ENCODE results near the gene SYT17.

The SYT17 gene

DNA sequence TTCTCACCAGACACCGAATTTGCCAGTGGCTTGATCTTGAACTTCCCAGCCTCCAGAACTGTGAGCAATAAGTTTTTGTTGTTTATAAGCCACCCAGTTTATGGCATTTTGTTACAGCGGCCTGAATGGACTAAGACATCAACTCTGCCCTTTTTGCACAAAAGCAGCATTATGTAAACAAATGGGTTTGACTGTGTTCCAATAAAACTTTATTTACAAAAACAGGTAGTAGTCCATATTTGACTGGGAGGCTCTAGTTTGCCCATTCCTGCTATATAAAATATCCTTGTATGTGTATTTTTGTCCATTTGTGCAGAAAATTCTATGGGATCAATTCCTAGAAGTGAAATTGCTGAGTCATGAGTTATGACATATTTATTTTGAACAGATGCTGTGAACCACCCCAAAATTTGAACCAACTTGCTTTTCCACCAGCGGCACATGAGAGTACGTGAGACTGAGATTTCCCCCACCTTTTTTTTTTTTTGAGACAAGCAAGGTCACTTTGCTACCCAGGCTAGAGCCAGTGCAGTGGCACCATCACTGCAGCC, 96.2 kb downstream of the SYT17 start:
- no peak for DNase-seq (ENCODE audit: low read depth)

DNA sequence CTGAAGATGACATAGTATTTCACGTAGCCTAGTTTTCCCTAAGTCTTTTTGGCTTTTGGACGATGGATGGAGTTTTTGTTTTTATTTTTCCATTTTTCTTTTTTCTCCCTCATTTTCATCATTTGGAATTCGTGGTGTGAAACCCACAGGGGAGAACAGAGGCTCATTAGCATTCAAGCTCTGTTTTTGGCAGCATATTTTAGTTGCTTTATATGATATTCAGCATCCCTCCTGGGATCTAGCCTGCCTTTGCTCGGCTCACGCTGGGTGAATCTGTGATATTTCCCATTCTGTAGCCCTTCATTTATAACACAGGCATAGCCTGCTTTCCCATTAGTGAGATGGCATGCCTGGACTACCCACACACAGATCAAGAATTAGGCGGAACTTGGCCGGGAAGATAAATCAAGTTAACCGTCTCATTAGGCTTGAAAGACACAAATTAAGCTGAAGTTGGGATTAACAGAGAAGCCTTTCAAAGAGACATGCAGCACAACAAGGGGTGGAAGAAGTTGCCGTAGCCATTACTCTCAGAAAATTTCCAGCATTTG, 97.4 kb downstream of the SYT17 start:
- no peak for DNase-seq (ENCODE audit: low read depth)

DNA sequence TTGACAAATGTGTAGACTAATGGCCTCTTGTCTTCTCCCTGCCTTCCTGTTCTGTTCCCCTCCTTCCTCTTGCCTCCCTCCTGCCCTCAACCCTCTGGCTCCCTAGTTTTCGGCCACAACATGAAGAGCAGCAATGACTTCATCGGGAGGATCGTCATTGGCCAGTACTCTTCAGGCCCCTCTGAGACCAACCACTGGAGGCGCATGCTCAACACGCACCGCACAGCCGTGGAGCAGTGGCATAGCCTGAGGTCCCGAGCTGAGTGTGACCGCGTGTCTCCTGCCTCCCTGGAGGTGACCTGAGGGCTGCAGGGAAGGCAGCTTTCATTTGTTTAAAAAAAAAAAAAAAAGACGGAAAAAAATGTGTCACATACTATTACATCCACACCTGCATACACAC, 98.7 kb downstream of the SYT17 start:
- no peak for DNase-seq (ENCODE audit: low read depth)

DNA sequence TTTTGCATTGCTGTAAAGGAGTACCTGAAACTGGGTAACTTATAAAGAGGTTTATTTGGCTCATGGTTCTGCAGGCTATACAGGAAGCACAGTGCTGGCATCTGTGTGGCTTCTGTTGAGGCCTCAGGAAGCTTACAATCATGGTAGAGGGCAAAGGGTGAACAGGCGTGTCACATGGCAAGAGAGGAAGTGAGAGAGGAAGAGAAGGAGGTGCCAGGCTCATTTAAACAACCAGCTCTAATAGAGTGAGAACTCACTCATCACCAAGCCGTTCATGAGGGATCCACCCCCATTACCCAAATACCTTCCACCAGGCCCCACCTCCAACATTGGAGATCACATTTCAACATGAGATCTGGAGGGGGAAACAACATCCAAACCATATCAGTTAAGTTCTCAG, 101.1 kb downstream of the SYT17 start:
- DNase-seq (ENCODE audit: low read depth), result no peak

DNA sequence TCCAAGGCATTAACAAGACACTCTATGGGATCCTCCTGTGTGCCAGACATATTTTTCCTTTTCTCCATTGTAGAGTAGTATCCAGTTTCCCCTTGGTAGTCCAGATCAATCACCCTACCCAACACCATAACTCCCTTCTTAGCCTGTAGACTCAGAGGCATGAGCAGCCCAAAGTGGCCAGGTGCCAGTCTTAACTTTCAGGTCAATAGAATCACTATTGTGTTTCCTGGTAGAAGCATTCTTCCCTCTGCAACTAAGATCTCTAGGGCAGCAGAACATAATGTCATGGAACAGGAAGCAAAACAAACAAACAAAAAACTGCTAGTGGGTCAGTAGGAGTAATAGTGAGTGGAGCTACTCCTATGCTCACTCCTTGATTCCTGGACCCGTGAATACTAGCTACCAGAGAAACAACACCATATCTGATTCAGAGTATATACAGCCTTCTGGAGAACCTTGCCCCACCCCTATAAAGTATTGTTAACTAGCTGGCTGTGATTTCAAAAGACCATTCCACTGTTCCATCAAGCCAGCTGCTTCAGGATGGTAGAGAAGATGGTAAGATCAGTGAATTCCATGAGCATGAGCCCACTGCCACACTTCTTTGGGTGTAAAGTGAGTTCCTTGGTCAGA, 106.2 kb downstream of the SYT17 start:
- DNase-seq (ENCODE audit: low read depth), result no peak

DNA sequence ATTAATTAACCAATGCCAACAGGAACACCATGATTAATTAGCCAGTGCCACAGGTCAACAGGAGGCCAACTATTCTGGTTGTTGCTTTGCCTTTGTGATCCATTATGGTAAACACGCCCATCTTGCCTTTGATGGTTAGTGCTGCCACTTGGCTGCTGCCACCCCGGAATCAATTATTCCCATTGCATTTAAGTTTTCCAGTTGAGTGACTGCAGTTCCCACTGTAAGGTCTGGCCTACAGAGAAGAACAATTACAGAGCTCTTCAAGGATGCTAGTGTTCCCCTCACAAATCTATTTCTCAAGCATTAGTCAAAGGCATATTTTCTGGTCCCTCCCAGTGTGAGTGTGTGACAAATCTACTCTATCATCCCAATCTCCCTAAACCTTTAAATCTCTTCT, 110.4 kb downstream of the SYT17 start:
- DNase-seq (ENCODE audit: low read depth), result no peak

DNA sequence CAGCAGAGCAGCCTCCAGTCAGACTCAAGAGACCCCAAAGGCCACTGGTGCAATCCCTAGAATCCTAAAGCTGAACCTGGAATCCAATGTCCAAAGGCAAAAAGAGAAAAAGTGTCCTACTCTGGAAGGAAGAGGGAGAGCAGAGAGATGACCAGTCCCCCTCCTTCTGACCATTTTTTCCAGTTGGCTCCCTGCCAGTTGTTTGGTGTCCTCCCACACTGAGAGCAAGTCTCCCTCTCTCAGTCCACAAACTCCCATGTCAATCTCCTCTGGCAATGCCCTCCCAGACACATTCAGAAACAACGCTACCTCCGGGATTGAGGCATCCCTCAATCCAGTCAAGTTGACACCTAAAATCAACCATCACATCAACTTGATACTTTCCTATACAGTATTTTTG, 113.2 kb downstream of the SYT17 start:
- no peak for DNase-seq (ENCODE audit: low read depth)

DNA sequence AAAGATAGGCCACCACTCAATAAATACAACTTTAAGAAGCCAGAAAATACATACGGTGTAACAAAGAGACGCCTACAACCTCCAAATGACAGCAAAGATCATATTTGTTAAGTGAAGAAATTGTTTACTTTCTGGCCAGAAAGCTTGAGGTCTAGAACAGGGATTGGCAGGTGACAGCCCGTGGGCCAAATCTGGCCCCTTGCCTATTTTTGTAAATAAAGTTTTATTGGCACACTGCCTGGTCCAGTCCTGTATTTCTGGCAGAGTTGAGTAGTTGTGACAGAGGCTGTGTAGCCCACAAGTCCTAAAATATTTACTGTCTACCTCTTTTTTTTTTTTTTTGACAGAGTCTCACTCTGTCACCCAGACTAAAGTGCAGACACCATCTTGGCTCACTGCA, 114.1 kb downstream of the SYT17 start:
- DNase-seq (ENCODE audit: low read depth), result no peak

DNA sequence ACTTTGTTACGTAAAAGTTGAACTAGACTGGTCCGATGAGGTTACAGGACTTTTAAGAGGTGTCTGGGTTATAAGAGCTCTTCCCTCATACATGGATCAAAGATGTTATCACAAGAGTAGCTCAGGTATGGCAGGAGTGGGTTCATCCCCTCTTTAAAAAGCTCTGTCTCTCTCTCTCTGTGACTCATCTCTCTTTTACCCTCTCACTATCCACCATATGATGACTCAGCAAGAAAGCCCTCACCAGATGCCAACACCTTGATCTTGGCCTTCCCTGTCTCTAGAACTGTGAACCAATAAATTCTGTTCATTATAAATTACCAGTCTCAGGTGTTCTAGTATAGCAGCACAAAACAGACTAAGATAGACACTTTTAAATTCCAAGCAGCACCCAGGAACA, 115.6 kb downstream of the SYT17 start:
- DNase-seq (ENCODE audit: low read depth), result no peak

DNA sequence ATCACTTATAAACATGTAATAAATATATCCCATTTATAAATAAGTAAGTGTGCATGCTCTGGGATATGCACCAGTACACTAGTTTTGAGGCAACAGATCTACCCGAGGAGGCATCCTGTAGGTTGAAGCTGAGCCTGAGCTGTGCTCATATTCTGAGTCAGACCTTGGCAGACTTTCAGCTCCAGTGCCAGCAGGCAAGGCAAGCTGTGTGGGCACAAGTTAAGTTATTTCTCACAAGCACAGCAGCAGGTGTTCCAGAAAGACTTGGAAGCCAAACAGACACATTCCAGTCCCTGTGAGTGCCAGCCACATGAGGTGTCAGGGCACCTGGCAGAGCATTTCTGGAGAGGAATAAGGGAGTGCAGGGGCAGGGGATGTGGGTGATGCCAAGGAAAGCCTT, 116.2 kb downstream of the SYT17 start:
- no peak for DNase-seq (ENCODE audit: low read depth)

DNA sequence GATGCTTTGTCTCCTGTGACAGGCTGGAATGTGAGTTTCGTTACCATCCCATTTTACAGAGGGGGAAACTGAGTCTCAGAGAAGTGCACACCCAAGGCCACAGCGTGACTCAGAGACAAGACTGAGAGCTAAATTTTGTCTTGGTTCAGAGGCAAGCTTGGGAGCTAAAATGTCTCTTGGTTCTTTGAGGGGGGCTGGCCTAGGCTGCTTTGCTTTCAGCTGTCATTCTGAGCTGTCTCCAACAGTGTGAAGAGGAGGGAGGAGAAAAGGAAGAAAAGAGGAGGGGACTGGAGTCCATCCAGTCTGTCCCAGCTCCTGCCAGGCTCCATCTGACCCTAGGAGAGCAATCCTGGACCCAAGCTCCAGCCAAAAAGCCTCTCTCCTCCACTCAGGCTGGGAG, 117.4 kb downstream of the SYT17 start, which contains the start of gene CLEC19A:
CLEC19A (plus strand) TSS at position 301 of the 400 bp plus-strand sequence. CDS start 121 bp downstream, outside the sequence.
- no peak for DNase-seq (ENCODE audit: low read depth)

DNA sequence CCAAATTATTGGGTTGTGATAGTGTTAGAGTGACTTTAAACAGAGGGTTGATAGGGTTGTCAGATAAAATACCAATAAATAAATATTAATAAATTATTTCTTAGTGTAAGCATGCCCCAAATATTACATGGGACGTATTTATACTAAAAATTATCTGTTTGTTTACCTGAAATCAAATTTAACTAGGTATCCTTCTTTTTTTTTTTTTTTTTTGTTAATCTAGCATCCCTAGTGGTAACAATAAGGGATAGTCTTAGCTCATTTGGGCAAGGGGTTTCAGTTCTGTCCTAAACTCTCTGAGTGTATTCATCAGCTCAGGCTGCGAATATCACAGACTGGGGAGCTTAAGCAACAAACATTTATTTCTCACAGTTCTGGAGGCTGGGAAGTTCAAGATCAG, 118.8 kb downstream of the SYT17 start:
- DNase-seq (ENCODE audit: low read depth), result no peak

DNA sequence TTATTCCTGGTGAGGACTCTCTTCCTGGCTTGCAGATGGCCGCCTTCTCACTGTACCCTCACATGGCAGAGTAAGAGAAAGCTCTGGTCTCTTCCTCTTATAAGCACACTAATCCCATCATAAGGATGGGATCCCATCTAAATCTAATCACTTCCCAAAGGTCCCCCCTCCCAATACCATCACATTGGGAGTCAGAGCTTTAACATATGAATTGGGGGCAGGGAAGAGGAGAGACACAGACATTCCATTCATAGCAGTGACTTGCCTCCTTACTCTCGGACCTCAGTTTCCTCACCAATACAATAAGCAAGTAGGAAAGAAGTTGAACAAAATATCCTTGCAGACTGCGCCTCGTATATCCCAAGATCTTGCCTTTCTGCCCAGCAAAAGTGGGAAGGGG, 119.2 kb downstream of the SYT17 start:
- no peak for DNase-seq (ENCODE audit: low read depth)

DNA sequence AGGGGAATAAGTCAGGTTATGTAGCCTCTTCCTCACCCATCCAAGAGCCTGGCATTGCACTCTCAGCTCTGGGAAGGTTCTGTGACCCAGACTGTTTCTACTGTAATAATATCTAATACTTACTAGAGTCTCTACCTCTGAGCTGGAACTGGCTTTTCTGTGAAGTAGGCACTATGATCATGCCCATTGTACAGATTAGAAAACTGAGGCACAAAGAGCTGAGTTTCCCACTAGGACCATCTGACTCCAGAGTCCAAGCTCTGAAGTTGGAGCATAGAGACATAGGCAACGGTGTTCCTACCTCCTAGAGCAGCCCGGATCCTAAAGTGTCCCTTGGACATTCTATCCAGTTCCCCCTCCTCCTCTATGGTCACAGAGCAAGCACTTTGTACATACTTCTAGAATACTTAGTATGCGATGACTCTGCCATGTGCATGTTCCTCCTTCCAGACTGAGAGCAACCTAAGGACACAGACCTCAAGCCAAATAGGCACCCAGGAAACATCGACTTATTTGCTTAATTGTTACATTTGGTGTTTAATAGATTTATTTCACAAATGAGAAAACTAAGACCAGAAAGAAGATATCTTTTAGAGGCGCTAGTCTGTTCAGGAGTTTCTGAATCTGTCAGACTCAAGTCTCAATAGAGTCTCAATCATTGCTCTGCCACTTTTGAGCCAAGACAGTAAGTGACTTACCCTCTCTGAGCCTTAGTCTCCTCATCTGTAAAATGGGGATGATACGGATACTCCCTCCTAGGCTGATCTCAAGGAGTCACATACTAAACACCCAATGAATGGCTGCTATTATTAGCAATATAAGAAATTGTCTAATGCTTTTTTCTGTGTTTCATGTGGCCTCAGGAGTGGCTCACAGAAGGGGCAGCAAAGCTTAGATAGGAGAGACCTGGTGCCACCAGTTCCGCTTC, 121.1 kb downstream of the SYT17 start:
- DNase-seq (ENCODE audit: low read depth), result no peak

DNA sequence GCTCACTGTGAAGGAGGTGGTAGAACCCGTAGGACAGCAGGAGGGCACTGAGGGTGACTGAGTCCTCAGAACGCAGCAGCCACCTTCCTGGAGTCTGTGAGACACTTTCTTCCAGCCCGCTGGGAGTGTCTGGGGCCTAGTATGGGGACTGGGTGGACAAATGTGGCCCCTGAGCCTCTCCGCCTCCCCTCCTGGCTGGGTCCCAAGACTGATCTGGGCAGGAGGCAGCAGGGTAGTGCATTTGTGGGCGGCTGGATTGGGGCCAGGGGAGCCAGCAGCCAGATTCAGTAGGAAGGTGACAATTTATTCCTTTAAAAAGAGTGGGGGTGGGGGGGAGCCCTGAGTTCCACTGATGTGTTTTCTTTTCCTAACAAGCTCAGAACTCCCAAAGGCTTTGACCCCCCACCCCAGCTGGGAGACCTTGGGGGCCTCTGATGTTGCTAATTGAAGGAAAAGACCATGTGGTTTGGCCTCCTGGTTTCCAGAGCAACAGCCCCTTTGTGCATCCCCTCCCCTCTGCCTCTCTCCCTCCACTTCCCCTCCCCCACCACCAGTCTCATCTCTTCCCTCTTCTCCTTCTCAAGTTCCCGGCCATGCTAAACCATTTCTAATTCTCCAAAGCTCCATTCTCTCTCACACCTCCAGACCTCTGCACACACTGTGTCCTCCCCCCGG, 121.9 kb downstream of the SYT17 start:
- no peak for DNase-seq (ENCODE audit: low read depth)

DNA sequence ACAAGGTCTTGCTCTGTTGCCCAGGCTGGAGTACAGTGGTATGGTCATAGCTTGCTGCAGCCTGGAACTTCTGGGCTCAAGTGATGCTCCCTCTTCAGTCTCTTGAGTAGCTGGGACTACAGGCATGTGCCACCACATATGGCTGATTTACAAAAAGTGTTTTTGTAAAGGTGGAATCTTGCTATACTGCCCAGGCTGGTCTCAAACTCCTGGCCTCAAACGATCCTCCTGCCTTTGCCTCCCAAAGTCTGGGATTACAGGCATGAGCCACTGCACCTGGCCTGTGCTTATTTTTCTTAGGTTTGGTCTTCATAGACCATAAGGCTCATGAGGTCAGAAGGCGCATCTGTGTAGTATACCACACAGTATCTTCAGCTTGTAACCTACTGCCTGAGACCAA, 122.8 kb downstream of the SYT17 start:
- no peak for DNase-seq (ENCODE audit: low read depth)

DNA sequence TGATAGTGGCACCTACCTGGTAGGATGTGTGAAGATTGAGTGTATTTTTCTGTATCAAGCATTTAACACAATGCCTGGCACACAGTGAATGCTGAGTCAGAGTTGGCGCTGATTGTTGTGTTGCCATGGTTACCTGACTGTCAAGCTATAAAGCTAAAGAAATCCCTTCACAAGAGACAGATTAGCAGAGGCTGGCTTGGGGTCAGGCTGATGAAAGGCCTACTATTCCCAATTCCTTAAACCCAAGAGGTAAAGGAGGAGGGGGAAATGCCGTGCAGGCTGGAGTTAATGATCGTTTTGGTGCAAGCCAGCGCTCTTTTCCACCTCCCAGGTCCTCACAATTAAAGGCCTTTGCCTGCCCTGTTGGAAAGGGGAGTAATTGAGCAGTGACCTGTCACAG, 123.4 kb downstream of the SYT17 start:
- DNase-seq (ENCODE audit: low read depth), result no peak

DNA sequence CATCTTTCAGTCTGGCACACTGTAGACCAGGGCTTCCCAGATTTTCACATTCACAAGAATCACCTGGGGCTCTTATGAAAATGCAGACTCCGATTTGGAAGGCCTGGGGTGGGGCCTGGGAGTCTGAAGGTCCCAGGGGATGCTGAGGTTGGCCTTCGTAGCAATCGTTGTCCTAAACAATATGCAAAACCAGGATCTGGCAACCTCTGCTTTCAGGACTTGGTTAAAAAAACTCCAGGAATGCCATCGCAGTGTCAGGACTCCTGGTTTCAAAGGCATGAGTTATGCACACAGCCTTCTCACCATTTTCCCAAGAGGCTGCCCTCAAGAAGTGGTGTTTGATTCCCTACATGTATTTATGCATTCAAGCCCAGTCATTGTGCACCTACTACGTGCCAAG, 124.1 kb downstream of the SYT17 start:
- no peak for DNase-seq (ENCODE audit: low read depth)

DNA sequence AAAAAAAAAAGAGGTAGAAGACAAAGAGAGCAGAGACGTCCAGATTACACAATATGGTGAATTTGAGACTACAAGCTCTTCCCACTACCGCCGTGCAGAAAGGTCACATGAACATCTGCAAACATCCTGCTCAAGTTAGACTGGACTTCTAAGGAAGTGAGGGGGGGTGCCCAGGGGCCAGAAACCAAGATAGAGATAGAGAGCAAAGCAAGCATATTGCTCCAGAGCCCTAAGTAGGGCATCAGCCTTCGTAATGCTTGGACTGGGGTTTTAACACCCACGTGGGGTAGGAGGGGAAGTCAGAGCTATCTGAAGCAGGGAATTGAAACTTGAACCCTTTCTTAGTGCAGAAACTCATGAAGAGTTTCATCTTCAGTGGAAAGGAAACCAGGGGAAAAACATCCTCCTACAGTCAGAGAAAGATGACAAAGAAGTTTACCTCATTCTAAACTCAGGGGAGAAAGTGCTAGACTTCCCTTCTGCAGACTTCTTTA, 126.2 kb downstream of the SYT17 start:
- DNase-seq (ENCODE audit: low read depth), result no peak

DNA sequence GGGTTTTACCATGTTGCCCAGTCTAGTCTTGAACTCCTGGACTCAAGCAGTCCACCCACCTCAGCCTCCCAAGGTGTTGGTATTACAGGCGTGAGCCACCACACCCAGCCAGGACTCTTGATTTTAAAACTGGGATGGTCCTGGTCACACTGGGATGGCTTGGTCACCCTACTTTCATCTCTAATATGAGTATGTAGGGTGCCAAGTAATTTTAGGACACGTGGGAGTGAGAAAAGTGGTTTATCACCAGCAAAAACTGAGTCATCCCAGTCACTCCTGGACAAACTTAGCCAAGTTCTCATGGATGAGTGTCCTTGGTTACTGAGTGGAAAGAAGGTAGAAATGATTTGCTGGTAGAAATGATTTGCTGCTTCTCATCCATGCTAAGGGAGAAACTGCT, 127.4 kb downstream of the SYT17 start:
- DNase-seq (ENCODE audit: low read depth), result no peak

DNA sequence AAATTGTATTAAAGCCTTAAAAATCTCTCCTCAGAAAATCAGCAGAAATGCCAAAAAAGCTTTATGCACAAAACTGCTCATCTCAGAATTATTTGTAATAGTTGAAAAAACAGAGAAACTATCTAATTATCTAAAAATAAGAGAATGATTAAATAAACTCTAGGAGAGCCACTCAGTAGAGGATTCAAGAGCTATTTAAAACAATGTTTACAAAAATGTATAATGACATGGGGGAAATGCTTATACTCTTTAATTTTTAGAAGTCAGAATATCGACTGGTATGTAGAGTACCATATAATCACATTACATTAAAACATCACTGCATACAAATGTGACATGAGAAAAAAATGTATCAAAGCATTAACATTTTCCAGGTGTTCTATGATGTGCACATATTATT, 129.4 kb downstream of the SYT17 start:
- no peak for DNase-seq (ENCODE audit: low read depth)

DNA sequence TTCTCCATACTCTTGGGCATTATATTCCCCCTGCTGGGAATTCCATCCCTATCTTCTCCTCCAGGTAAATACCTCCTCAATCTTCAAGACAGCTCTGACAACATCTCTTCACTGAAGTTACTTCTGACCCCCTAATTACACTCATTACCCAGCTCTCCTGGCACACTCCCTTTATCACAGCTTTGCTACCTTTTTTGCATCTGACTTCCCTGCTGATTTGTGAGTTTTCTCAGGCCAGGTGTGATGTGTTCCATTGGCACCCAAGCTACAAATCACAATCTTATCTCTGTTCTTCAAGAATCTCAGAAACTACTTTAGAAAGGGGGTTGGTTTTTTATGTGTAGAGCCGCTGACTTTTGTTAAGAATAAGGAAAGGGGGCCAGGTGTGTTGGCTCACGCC, 131.5 kb downstream of the SYT17 start:
- DNase-seq (ENCODE audit: low read depth), result no peak

Measured in stimulated activated CD8-positive, alpha-beta memory T cell treated with anti-CD3 and anti-CD28 coated beads, Interleukin-15, amount 100 ng/mL, for 1 hour (primary cell).